Activated gamma-delta T cell treated with Interleukin-2 at 50 U/mL for 16 hours (primary cell): ENCODE data around the gene MARCKS.
"Not testable (repeated sequence)": the region's sequence is repeated elsewhere in the genome, so short reads cannot be mapped to it uniquely, and the experiment has no call there.

Experiments
- DNase-seq: peaks from one replicate; pipeline ENCODE4 v3.0.0-alpha.2; 2020

Gene MARCKS

DNA sequence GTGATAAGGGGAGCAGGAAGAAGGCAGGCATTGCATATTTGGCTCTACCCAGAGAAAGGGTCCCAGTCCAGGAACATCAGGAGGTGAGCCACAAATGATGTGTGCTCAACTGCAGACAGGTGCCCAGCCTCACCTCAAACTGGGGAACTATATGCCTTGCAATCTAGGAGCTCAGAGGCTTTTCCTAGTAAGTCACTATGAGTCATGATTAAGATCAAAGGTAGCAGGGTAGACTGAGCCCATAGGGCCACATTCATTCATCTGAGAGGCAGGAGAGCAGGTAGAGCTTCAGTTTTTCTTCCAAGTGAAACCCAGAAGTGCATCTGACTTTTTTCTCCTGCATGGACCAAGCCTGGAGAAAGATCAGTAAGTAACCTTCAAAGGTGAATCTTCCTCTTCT, 31.3 kb downstream of the MARCKS start:
- no peak for DNase-seq

DNA sequence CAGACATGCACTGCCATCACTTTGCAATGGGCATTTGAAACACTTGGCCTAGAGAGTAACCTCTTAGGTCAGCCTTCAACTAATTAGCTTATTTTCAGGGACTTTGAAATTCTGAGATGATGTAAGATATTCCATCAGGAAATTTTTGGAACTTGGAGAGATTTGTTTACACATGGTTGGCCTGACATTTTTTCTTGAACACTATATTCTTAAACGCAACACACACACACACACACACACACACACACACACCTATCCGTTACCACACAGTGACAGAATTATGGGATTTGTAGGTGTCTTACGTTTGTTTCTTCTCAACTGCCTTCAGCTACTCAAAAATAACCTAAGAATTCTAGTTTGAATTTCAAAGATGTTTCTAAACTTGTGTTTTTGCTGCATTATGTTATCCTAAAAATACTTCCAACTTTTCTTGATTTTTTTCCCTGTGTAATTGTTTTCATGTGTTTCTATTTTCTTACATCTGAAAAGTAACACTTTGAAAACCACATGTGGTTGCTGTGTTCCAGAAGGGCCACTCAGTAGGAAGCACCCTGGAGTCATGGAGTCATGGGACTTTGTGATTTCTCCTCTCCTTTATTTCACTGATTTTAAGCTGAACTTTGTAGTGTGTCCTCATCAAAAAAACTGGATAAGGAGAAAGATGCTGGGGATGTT, 31.9 kb downstream of the MARCKS start:
- no peak for DNase-seq

DNA sequence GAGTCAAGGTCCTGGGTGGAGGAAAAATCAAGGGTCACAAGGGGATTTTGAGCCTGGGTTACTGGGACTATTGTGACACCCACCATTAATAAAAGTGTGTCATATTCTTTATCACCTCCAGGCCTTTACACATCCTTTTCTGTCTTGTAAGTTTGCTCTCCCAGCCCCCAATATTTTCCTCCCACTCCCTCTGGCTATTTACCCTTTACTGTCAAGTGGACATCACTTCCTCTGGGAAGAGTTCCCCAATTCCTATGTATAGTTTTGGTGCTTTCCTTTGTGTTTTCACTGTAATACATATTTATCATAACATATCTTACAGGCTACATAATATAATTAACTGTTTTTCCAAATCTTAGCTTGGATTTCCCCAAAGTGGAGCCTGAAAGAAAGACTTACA, 36.3 kb downstream of the MARCKS start:
- no peak for DNase-seq

DNA sequence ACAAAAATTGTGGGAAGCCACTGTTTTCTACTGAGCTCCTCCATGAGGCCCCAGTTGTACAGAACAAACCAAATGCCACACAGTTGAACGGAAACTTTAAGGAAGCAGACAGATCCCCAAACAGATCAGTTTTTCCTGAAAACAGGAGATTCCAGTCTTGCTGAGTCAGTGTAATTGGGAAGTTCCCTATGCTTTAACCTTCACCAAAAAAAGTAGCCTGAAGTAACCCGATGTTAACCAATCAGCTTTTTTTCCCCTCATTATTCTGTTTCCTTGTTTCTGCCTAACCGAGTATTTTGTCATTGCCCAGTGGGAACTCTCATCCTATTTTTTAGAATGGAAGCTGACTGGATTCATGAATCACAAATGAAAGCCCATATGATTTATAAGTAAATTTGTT, 36.7 kb downstream of the MARCKS start:
- DNase-seq: no peak

DNA sequence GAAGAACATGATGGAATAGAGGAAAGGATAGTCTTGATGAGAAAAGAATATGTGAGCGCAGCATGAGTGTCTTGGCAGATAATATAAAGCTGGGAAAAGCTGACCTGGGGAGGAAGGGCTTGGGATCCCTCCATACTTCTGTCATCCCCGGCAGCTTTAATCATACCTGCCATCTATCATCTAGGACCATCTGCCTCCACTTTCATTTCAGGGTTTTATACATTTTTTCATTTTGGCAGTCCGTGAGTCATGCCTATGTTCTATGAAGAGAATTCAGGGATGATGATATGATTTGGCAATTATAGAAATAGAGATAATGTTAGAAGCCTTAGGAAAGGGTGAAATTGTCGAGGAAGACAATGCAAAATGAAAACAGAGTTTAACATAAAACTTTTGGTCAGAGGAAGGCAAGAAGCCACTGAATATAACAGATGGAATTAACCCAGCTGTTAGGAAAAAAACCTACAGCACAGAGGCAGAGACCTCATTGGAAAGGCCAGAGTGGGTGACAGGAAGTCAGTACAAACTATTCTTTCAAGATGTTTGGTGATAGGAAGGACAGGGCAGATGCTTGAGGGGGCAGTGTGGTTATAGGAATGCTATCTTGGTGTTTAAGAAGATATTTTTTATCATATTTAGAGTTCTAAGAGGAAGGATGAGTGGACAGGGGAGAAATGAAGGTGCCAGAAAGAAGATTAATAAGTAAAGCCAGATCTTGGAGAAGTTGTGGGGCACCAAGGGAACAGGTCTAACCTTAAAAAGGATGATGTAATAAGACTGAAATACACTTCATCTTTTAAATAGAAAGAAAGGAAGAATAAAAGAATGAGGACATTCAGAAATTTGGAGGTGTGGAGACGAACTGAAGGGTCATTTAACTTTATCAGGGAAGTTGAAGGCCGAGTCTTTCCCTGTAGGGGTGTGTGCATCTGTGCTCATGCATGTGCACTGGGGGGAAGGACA, 37.8 kb downstream of the MARCKS start:
- no peak for DNase-seq

DNA sequence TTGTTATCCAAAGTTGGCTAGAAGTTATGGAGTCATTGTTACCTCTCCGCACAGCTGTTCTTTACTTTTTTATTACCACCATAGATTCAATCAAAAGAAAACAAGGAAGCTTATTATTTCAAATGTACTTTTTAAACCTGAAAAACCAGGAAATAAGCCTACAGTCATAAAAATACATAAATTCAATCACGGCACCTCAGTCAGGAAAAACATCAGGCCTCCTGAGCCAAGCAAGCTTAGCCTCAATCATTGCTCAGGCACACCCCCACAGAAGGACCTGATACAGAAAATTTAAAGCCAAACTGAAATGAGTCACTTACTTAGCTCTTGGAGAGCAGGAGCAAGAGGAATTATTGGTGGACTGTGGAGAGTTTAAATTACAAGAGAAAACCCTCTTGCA, 44.3 kb downstream of the MARCKS start:
- no peak for DNase-seq

DNA sequence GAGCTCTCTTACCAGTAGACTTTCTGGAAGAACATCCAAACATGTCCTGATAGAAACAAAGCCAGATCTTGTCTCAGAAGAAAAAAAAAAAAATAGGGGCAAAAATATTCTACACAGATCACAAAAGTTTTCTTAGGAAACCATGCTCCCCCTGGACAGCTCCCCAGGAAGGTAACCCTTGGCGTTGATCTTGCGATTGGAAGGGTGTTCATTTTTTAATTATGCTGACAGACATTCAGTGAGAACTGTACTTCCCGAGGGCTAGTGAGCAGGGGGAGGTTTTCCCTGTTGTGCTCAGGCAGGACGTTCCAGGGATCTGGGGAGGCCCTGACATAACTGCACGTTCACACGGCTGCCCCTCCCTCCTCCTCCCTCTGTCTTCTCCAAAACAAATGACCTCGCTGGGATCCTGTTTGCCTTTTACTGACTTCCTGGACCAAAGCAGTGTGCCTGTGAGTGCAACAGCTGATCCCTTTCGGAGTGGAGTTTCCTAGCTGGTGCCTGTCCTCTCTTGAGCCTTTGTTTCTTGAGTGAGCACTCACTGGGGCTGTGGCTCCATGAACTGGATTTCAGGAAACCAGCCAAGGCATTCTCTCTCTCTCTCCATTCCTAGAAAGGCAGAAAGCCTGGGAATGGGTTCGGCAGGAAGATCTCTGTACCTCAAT, 46.7 kb downstream of the MARCKS start:
- DNase-seq: no peak

DNA sequence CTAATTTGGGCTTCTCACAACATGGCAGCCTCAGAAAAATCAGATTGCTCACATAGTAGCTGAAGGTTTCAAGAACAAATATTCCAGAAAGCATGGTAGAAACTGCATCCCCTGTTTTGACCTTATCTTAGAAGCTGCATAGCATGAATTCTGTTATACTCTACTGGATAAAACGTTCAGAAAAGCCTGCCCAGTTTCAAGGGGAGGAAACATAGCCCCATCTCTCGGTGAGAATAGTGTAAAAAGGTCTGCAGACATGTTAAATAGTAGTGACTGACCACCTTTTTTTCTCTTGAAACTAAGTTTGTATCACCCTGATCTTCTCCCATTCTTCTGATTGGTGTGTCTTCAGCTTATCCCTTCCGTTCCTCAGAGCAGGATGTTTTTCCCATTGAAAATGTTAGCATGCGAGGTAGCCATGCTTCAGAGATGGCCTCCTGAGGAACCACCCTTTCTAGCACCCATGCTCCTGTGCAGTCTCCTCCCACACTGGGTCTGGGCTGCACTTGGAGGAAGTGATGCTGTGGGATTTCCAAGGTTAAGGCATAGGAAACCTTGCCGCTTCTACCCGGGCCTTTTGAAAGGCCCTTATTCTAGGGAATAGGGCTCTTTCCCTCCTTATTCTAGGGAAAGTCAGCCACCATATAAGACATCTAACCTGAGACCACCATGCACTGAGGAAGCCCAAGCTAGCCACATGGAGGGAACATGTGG, 50.1 kb downstream of the MARCKS start:
- no peak for DNase-seq

DNA sequence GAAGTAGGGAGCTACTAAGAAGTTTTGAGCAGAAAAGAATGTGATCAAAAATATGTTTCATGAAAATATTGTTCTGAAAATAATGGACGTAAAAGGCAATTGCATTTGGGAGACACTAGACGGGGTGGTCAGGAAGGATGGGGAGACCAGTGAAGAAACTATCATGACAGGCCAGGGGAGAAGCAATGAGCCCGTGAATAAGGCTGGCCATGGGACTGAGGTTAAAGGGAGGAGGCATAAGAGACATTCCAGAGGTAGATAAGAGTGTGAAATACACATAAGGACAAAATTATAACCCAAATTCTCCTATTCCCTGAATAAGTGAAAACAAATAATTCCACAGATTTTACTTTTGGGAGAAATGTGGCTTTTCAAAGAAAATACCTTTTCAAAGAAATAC, 51.7 kb downstream of the MARCKS start:
- DNase-seq: no peak

DNA sequence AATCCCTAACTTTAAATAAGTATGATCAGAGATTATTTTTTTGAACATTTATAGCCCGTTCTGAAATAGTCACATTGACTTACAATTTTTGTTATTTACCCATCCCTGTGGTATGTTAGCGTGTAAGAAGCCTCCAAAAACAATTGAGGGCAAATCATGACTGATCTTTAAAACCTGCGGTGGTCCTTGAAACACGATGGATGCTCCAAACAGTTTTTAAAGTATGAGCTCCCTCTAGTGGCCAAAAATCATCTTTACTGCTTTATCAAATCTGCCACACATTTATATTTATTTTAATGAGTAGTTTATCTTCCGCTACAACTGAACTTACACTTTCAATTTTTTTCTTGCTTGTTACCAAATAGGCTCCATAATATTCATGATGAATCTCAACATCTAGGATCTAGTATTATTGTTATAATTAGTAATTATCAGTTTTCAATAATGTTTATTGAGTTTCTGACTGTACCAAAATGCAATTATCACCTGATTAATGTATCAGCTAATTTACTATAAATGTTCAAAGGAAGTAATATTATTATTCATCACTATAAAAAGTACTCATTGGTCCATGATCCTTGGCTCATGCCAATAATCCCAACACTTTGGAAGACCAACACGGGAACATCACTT, 52.2 kb downstream of the MARCKS start:
- DNase-seq: no peak

DNA sequence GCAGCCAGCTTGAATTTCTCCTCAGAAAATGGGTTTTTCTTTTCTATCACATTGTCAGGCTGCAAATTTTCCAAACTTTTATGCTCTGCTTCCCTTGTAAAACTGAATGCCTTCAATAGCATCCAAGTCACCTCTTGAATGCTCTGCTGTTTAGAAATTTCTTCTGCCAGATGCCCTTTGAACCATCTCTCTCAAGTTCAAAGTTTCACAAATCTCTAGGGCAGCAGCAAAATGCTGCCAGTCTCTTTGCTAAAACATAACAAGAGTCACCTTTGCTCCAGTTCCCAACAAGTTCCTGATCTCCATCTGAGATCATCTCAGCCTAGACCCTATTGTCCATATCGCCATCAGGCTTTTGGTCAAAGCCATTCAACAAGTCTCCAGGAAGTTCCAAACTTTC, 53.1 kb downstream of the MARCKS start:
- DNase-seq: not testable (repeated sequence)
